CD4-positive, alpha-beta T cell (primary cell): ENCODE data around the gene NUP210L. TPM values are rescaled to one million over a fixed set of nuclear protein-coding genes. Genes with fewer than 3 reads are reported as not detected.
"Not testable (repeated sequence)": the region's sequence is repeated elsewhere in the genome, so short reads cannot be mapped to it uniquely, and the experiment has no call there.

ENCODE experiments used
- ATAC-seq: fragments of 200-7000 bp; cut with Tn5 transposase; one replicate; pipeline ENCODE4 v1.10.0; 2022; ENCODE audit warnings: mild to moderate bottlenecking; ENCODE audit not compliant: poor library complexity
- CTCF ChIA-PET: fragments of 350-600 bp; sonication (Branson Sonifier 250); formaldehyde crosslinking; loops from one replicate; lab custom pipeline; 2021; ENCODE audit warnings: antibody characterized with exemption, inconsistent platforms; lab: Charles Lee
- POLR2A ChIA-PET: fragments of 350-600 bp; sonication (Branson Sonifier 250); formaldehyde crosslinking; loops from one replicate; lab custom pipeline; 2021; ENCODE audit warnings: antibody characterized with exemption, inconsistent platforms; lab: Charles Lee
- DNase-seq, 14 experiments: peaks; one replicate each; pipeline ENCODE4 v3.0.0-alpha.2; 2013 to 2020; ENCODE audit warnings: mixed read lengths in 2 of 14
- H3K27ac ChIP-seq, 2 donors: one replicate each; pipeline versions ENCODE4 v1.5.1 to v1.7.0; 2013; ENCODE audit warnings: low read length in 2 of 2, low read depth in 1 of 2, mild to moderate bottlenecking in 1 of 2
- H3K27me3 ChIP-seq, 2 experiments: 1 replicate in 1 of 2; 2 replicates in 1 of 2; pipeline versions ENCODE4 v1.6.1 to v1.7.0; 2013; ENCODE audit warnings: low read length in 2 of 2, control low read depth in 1 of 2, mild to moderate bottlenecking in 1 of 2, moderate library complexity in 1 of 2; ENCODE audit not compliant: insufficient read depth in 2 of 2, control insufficient read depth in 1 of 2
- H3K36me3 ChIP-seq: one replicate; pipeline ENCODE4 v1.6.1; 2013; ENCODE audit warnings: low read length, control low read depth; ENCODE audit not compliant: insufficient read depth
- H3K4me1 ChIP-seq: one replicate; pipeline ENCODE4 v1.6.1; 2013; ENCODE audit warnings: low read length, control low read depth; ENCODE audit not compliant: insufficient read depth
- H3K4me3 ChIP-seq: one replicate; pipeline ENCODE4 v1.5.1; 2013; ENCODE audit warnings: mild to moderate bottlenecking, low read length, moderate library complexity
- H3K9me3 ChIP-seq, 2 experiments: 1 replicate in 1 of 2; 2 replicates in 1 of 2; pipeline versions ENCODE4 v1.6.1 to v1.7.0; 2013; ENCODE audit warnings: low read length in 2 of 2, mild to moderate bottlenecking in 2 of 2, control low read depth in 1 of 2, moderate library complexity in 1 of 2; ENCODE audit not compliant: control insufficient read depth in 1 of 2, insufficient read depth in 1 of 2
- H3K27ac Mint-ChIP-seq: one replicate; pipeline ENCODE4 v1.8.0; 2020; ENCODE audit warnings: mixed read lengths
- H3K27me3 Mint-ChIP-seq: one replicate; pipeline ENCODE4 v1.8.0; 2021; ENCODE audit warnings: mixed read lengths
- H3K36me3 Mint-ChIP-seq: one replicate; pipeline ENCODE4 v1.8.0; 2021; ENCODE audit warnings: low read depth, mixed read lengths
- H3K4me1 Mint-ChIP-seq: one replicate; pipeline ENCODE4 v1.8.0; 2021; ENCODE audit warnings: low read depth, mixed read lengths
- H3K4me3 Mint-ChIP-seq: one replicate; pipeline ENCODE4 v1.8.0; 2020; ENCODE audit warnings: mild to moderate bottlenecking, mixed read lengths
- H3K9me3 Mint-ChIP-seq: one replicate; pipeline ENCODE4 v1.8.0; 2020; ENCODE audit warnings: mixed read lengths
- intact Hi-C, 2 experiments: fragments of 100-400 bp; cut with DNase I in 1 of 2; cut with micrococcal nuclease in 1 of 2; formaldehyde crosslinking; loops; one replicate each; pipeline versions ENCODE4 v1.15.1 to v1.9.0; 2023 to 2025; cut with DNase I, micrococcal nuclease
- total RNA-seq, 174 experiments: library from RNA in 2 of 174; stranded (reverse) in 2 of 174; gene quantifications; one replicate each; pipeline ENCODE4 v1.2.3 and lab custom pipeline; 2021 to 2026
- TF ChIP-seq, protein P1 (sequence below): fragments of 200-600 bp; IDR thresholded peaks from one replicate; pipeline ENCODE4 v1.8.0; 2022; ENCODE audit warnings: antibody characterized with exemption, mild to moderate bottlenecking

Gene NUP210L
- total RNA-seq, 2 experiments from 2014 or later = 0.03 to 0.08 TPM

DNA sequence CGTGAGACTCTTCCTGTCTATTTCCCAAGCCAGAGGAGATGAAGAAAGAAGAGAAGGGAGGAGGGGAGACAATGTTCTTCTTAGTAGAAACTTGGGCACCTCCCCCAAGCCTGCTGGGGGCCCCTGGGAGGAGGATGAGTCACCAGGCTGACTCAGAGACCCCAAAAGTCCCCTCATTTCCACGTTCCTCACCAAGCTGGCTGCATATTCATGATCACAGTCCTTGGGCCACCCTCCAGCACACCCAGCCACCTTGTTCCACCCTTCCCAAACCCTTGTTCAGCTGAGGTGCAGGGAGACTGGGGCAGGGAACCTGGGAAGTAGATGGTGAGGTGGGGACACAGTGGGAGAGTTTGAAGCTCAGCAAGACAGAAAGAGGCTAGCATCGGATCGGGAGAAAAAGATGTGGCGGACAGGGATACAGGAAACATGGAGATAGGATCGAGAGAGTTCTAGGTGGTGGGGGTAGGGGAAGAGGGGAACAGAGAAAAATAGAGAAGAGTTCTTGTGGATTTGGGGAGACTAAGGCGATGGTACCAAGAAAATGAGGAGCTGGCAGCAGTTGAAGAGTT is 169.4 kb downstream of the NUP210L start:
- Histone ChIP-seq H3K36me3 (no peaks in the 10 kb centered on the region), H3K4me3 (no peak overlapping the region), H3K9me3 (no peaks in the 10 kb centered on the region), H3K4me1 (peaks cover 11% of the 10 kb centered on the region), H3K27ac (no peak overlapping the region), H3K27me3 (peaks cover 0 to 5% of the 10 kb centered on the region in 2 experiments)
- intact Hi-C loops = loop anchor here in 1 of 2 experiments (2.0 to 5.0 kb wide), 3 partner anchors 258 to 413 kb away; partner anchors contain the start of genes INTS3 and NPR1
- peak in 3 of 14 experiments; percentile 38 to 68 (median 61) for DNase-seq
- TF ChIP-seq, protein P1, sequence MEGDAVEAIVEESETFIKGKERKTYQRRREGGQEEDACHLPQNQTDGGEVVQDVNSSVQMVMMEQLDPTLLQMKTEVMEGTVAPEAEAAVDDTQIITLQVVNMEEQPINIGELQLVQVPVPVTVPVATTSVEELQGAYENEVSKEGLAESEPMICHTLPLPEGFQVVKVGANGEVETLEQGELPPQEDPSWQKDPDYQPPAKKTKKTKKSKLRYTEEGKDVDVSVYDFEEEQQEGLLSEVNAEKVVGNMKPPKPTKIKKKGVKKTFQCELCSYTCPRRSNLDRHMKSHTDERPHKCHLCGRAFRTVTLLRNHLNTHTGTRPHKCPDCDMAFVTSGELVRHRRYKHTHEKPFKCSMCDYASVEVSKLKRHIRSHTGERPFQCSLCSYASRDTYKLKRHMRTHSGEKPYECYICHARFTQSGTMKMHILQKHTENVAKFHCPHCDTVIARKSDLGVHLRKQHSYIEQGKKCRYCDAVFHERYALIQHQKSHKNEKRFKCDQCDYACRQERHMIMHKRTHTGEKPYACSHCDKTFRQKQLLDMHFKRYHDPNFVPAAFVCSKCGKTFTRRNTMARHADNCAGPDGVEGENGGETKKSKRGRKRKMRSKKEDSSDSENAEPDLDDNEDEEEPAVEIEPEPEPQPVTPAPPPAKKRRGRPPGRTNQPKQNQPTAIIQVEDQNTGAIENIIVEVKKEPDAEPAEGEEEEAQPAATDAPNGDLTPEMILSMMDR = no peak
- ChIA-PET CTCF (interaction anchor here (1.2 to 3.2 kb wide), 5 partner anchors 28 to 188 kb away, joined by 3 to 28 read pairs (median 8); partner anchors contain the start of genes CRTC2 and DENND4B), POLR2A (interaction anchor here (0.6 to 3.0 kb wide), 6 partner anchors 9 to 352 kb away, joined by 3 to 29 read pairs (median 4); partner anchors contain the start of genes CHTOP, CREB3L4 and JTB)
- Mint-ChIP-seq H3K4me3 (peak overlapping the region; percentile 47), H3K27ac (no peak overlapping the region), H3K27me3 (peaks cover 17% of the 10 kb centered on the region), H3K4me1 (peaks cover 16% of the 10 kb centered on the region), H3K9me3 (no peaks in the 10 kb centered on the region), H3K36me3 (peaks cover under 1% of the 10 kb centered on the region)
- ATAC-seq = no peak

DNA sequence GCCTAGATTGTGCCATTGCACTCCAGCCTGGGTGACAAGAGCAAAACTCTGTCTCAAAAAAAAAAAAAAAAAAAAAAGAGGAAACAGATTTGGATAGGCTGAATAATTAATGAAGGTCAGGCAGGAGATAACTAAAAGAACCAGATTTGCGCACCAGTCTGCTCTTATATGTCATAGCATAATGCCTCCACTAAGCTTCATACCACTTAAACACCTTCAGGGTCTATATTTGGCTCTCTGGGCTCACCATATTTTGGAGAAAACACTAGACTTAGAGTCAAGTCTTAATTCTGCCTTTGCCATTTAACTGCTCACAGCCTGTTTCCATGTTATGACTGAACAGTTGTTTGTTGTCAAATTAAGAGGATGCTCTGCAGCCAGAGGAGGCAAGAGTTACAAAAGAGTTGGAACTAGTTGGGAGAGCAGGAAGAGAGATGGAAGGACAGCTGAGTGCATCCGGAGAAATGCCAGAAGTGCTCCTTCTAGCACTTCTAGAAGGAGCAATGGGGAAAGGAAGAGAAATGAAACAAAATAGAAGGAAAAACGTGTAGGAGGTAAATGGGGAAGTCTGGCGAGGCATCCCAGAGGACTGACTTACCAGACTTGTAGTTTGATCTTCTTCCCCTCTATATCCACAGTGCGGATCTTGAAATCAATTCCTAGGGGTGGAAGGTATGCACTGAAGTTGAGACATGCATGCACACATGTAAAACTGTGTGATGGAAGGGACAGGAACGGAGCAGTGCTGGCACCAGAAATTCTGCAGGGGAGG is 170.6 kb downstream of the NUP210L start:
- Mint-ChIP-seq H3K27ac (no peak overlapping the region), H3K36me3 (no peaks in the 10 kb centered on the region), H3K4me3 (no peak overlapping the region), H3K4me1 (peaks cover 12% of the 10 kb centered on the region), H3K9me3 (no peaks in the 10 kb centered on the region), H3K27me3 (peaks cover 17% of the 10 kb centered on the region)
- H3K9me3 ChIP-seq = no peaks in the 10 kb centered on the region
- peaks cover 5% of the 10 kb centered on the region for H3K4me1 ChIP-seq
- POLR2A ChIA-PET = interaction anchor here (0.6 to 1.5 kb wide), 2 partner anchors 16 to 180 kb away, joined by 3 read pairs; partner anchors contain the start of gene CREB3L4
- H3K27ac ChIP-seq = no peak overlapping the region
- CTCF ChIA-PET = interaction anchor here (2.7 to 3.2 kb wide), 2 partner anchors 38 to 187 kb away, joined by 8 to 28 read pairs; partner anchors contain the start of gene DENND4B
- TF ChIP-seq, protein P1 = no peak
- no peaks in the 10 kb centered on the region for H3K36me3 ChIP-seq
- H3K4me3 ChIP-seq = no peak overlapping the region
- DNase-seq (no peak), ATAC-seq (no peak)
- intact Hi-C loops = loop anchor here in 1 of 2 experiments (2.0 kb wide), 1 partner anchor 306 kb away; the partner anchor contains the start of gene NPR1
- peaks cover 0 to 5% of the 10 kb centered on the region in 2 experiments for H3K27me3 ChIP-seq

DNA sequence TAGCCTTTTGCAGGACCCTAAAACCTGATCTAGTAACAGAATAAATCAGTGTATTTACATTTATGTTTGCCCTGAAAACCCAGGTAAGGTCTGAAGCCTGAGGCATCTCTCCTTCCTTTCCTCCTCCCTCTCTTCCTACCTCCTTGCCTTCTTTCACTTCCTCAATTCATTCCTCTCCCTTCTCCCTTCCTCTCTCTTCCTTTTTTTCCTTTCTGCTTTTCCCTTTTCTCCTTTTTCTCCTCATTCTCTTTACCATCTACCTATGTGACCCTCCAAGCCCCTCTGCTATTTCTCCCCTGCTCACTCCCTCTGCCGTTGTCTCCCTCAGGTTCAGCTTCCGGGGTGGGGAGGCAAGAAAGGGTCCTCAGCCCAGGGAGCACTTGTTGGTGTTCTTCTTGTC is 173.1 kb downstream of the NUP210L start:
- H3K27me3 ChIP-seq, H3K9me3 Mint-ChIP-seq, H3K4me3 Mint-ChIP-seq, H3K4me3 ChIP-seq, DNase-seq, intact Hi-C loops, ATAC-seq, H3K27ac Mint-ChIP-seq, H3K36me3 ChIP-seq, H3K27ac ChIP-seq, H3K9me3 ChIP-seq, POLR2A ChIA-PET, CTCF ChIA-PET: not testable (repeated sequence)
- Mint-ChIP-seq H3K27me3 (peaks cover 15% of the 10 kb centered on the region), H3K4me1 (peaks cover 25% of the 10 kb centered on the region), H3K36me3 (peaks cover 14% of the 10 kb centered on the region)
- peaks cover 16% of the 10 kb centered on the region for H3K4me1 ChIP-seq

DNA sequence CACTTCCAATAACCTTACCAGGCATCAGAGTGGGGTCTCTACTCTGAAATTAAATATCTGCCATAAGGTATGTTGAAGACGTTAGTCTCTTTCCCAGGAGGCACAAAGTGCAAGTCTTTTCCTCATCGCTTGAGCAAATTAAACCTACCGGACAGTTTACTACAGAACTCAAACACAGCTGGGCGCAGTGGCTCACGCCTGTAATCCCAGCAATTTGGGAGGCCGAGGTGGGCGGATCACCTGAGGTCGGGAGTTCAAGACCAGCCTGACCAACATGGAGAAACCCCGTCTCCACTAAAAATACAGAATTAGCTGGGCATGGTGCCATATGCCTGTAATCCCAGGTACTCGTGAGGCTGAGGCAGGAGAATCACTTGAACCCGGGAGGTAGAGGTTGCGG is 175.8 kb downstream of the NUP210L start:
- peaks cover 37% of the 10 kb centered on the region for H3K4me1 Mint-ChIP-seq
- peak overlapping the region; percentile 94 for H3K27ac Mint-ChIP-seq
- H3K27me3 Mint-ChIP-seq, H3K9me3 ChIP-seq, H3K4me3 ChIP-seq, DNase-seq, H3K27ac ChIP-seq, ATAC-seq, H3K27me3 ChIP-seq, H3K9me3 Mint-ChIP-seq, intact Hi-C loops: not testable (repeated sequence)
- H3K4me3 Mint-ChIP-seq = peak overlapping the region; percentile 98
- Histone ChIP-seq H3K4me1 (peaks cover 31% of the 10 kb centered on the region), H3K36me3 (peaks cover 17% of the 10 kb centered on the region)
- POLR2A ChIA-PET = interaction anchor here (3.5 to 5.3 kb wide), 4 partner anchors 12 to 34 kb away, joined by 52 to 149 read pairs (median 100); partner anchors contain the start of genes CREB3L4, DENND4B, RPS27 and SLC39A1
- CTCF ChIA-PET = interaction anchor here (1.6 to 3.7 kb wide), 3 partner anchors 12 to 56 kb away, joined by 4 to 21 read pairs (median 7); partner anchors contain the start of genes CREB3L4, DENND4B and GATAD2B
- peaks cover 39% of the 10 kb centered on the region for H3K36me3 Mint-ChIP-seq
